DND-41 (cell line): ENCODE measurements around the gene RHOH.

Experiments
- CTCF ChIP-seq: IDR thresholded peaks from 2 replicates; pipeline ENCODE4 v1.5.1; 2012; ENCODE audit warnings: borderline replicate concordance, low read length, moderate library complexity, mild to moderate bottlenecking; ENCODE audit not compliant: poor library complexity, severe bottlenecking; ENCODE audit errors: extremely low read depth
- EZH2 ChIP-seq: IDR thresholded peaks from 3 replicates; pipeline ENCODE4 v1.6.1; 2012; ENCODE audit warnings: borderline replicate concordance, low read depth, mild to moderate bottlenecking, moderate library complexity, low read length, inconsistent platforms; ENCODE audit not compliant: severe bottlenecking

- TF ChIP-seq CTCF = no peak
- no peak for TF ChIP-seq EZH2
Measured at GRCh38 chr4:40269133-40269532, 72.3 kb downstream of the RHOH start.
